ENCODE data around the gene HES2. TPM values are rescaled to one million over a fixed set of nuclear protein-coding genes. Genes with fewer than 3 reads are reported as not detected.

HES2 gene
- total RNA-seq (not detected in 2 replicates), polyA plus RNA-seq (0.09 TPM in 1 of 2 replicates, not detected in the other)

GRCh38 chr1:6419804-6420453 is at the start of gene HES2:
TSS of gene HES2 (minus strand) at chr1:6419919. CDS start at chr1:6419820, 99 bp downstream.
- H3K4me3 ChIP-seq: peak within 1 kb of the TSS; percentile 20
- DNase-seq (ENCODE audit: low read depth in 1 of 2, low spot score in 1 of 2): no peak

GRCh38 chr1:6468729-6469461 is 49.2 kb upstream of the HES2 start:
- Histone ChIP-seq H3K27ac (no peak overlapping the region), H3K27me3 (peaks cover 9% of the 10 kb centered on the region), H3K4me1 (ENCODE audit: low read depth) (no peaks in the 10 kb centered on the region), H3K9me3 (ENCODE audit: low read depth) (no peaks in the 10 kb centered on the region), H3K4me3 (no peak overlapping the region), H3K36me3 (peaks cover 7% of the 10 kb centered on the region)
- no peak for TF ChIP-seq CTCF (IDR thresholded peaks at IDR 0.05; ENCODE audit: low read depth, low read length)
- no peak for DNase-seq (ENCODE audit: low read depth in 1 of 2, low spot score in 1 of 2)

More at GRCh38 chr1:6419804-6420453, at the start of gene HES2:
- no peak within 1 kb of the TSS for H3K27ac ChIP-seq
- no peaks in the 10 kb centered on the region for H3K36me3 ChIP-seq
- no peak for TF ChIP-seq CTCF (IDR thresholded peaks at IDR 0.05; ENCODE audit: low read depth, low read length)
- no peaks in the 10 kb centered on the region for H3K9me3 ChIP-seq (ENCODE audit: low read depth)
- H3K4me1 ChIP-seq (ENCODE audit: low read depth): peaks cover 2% of the 10 kb centered on the region
- peaks cover 100% of the 10 kb centered on the region for H3K27me3 ChIP-seq

- no peaks in the 10 kb centered on the region for H3K4me1 ChIP-seq (ENCODE audit: low read depth)
- no peak for TF ChIP-seq CTCF (IDR thresholded peaks at IDR 0.05; ENCODE audit: low read depth, low read length)
- H3K27me3 ChIP-seq: peaks cover 9% of the 10 kb centered on the region
- no peak overlapping the region for H3K4me3 ChIP-seq
- H3K36me3 ChIP-seq: peaks cover 7% of the 10 kb centered on the region
- no peak for DNase-seq (ENCODE audit: low read depth in 1 of 2, low spot score in 1 of 2)
- no peak overlapping the region for H3K27ac ChIP-seq
- no peaks in the 10 kb centered on the region for H3K9me3 ChIP-seq (ENCODE audit: low read depth)
Observed at GRCh38 chr1:6467744-6468688, 48.3 kb upstream of the HES2 start.

- Histone ChIP-seq H3K9me3 (ENCODE audit: low read depth) (no peaks in the 10 kb centered on the region), H3K4me3 (no peak overlapping the region), H3K27ac (no peak overlapping the region), H3K27me3 (peaks cover 9% of the 10 kb centered on the region), H3K4me1 (ENCODE audit: low read depth) (no peaks in the 10 kb centered on the region), H3K36me3 (peaks cover 7% of the 10 kb centered on the region)
- no peak for TF ChIP-seq CTCF (IDR thresholded peaks at IDR 0.05; ENCODE audit: low read depth, low read length)
- no peak for DNase-seq (ENCODE audit: low read depth in 1 of 2, low spot score in 1 of 2)
Observed at GRCh38 chr1:6467224-6467623, 47.5 kb upstream of the HES2 start.

- no peak for TF ChIP-seq CTCF (IDR thresholded peaks at IDR 0.05; ENCODE audit: low read depth, low read length)
- peaks cover 7% of the 10 kb centered on the region for H3K36me3 ChIP-seq
- no peaks in the 10 kb centered on the region for H3K9me3 ChIP-seq (ENCODE audit: low read depth)
- H3K27ac ChIP-seq: no peak overlapping the region
- DNase-seq (ENCODE audit: low read depth in 1 of 2, low spot score in 1 of 2): no peak
- peaks cover 9% of the 10 kb centered on the region for H3K27me3 ChIP-seq
- H3K4me3 ChIP-seq: no peak overlapping the region
- H3K4me1 ChIP-seq (ENCODE audit: low read depth): no peaks in the 10 kb centered on the region
Observed at GRCh38 chr1:6466751-6467150, 47.0 kb upstream of the HES2 start.
